NOMO-1 treated with dmso at 0.1 percent for 144 hours (cell line): ENCODE data around the gene EFCAB11.

Experiments
- DNase-seq: peaks from one replicate; lab custom pipeline; 2025; ENCODE audit not compliant: unreplicated experiment; lab: John Stamatoyannopoulos, UW

EFCAB11 gene

GRCh38 chr14:89957791-89958190, 3.3 kb upstream of the EFCAB11 start:
- no peak for DNase-seq

GRCh38 chr14:89957376-89957775, 2.8 kb upstream of the EFCAB11 start:
- DNase-seq = no peak

GRCh38 chr14:89956661-89957009, 2.1 kb upstream of the EFCAB11 start:
- DNase-seq = no peak

- peak; percentile 92 for DNase-seq
Observed at GRCh38 chr14:89955745-89956660, 1.5 kb upstream of the EFCAB11 start, which contains the start of gene TDP1. Gene TDP1 (plus strand): TSS chr14:89955927. CDS start chr14:89963115, 7,188 bp downstream.

GRCh38 chr14:89955022-89955744, 653 bp upstream of the EFCAB11 start:
- no peak for DNase-seq

- no peak for DNase-seq
Observed at GRCh38 chr14:89953602-89954001, 928 bp downstream of the EFCAB11 start.

- DNase-seq = no peak
Observed at GRCh38 chr14:89952576-89952975, 2.0 kb downstream of the EFCAB11 start.

GRCh38 chr14:89947344-89947743, 7.2 kb downstream of the EFCAB11 start:
- DNase-seq = no peak

GRCh38 chr14:89941830-89942377, 12.6 kb downstream of the EFCAB11 start:
- DNase-seq = no peak

GRCh38 chr14:89936654-89937185, 17.8 kb downstream of the EFCAB11 start:
- no peak for DNase-seq

- no peak for DNase-seq
Observed at GRCh38 chr14:89933002-89933401, 21.5 kb downstream of the EFCAB11 start.

GRCh38 chr14:89927186-89927865, 27.2 kb downstream of the EFCAB11 start:
- no peak for DNase-seq

- no peak for DNase-seq
Observed at GRCh38 chr14:89926694-89927093, 27.8 kb downstream of the EFCAB11 start.

GRCh38 chr14:89924268-89924667, 30.3 kb downstream of the EFCAB11 start:
- no peak for DNase-seq

- DNase-seq = no peak
Observed at GRCh38 chr14:89922031-89922907, 32.3 kb downstream of the EFCAB11 start.

- DNase-seq = no peak
Observed at GRCh38 chr14:89921346-89921745, 33.2 kb downstream of the EFCAB11 start.

GRCh38 chr14:89920056-89920455, 34.5 kb downstream of the EFCAB11 start:
- no peak for DNase-seq

GRCh38 chr14:89918721-89919120, 35.8 kb downstream of the EFCAB11 start:
- DNase-seq = no peak

- DNase-seq = no peak
Observed at GRCh38 chr14:89915114-89915878, 39.2 kb downstream of the EFCAB11 start.
